Spleen (tissue), 7 donors: Measurements from ENCODE around the gene WWC1.

Experiments used
- POLR2A ChIP-seq, 3 donors: fragments of 450-650 bp; IDR thresholded peaks; one replicate each; pipeline ENCODE4 v1.5.1; 2017; ENCODE audit warnings: antibody characterized with exemption in 3 of 3, mild to moderate bottlenecking in 1 of 3
- POLR2AphosphoS5 ChIP-seq, 3 donors: sonication (generic); formaldehyde crosslinking; IDR thresholded peaks; one replicate each; pipeline ENCODE4 v1.5.1; 2017; ENCODE audit warnings: antibody characterized with exemption in 3 of 3
- TF ChIP-seq, protein P1 (sequence below), 11 experiments: fragments of 200-600 bp in 7 of 11; fragments of 450-650 bp in 4 of 11; sonication (generic) in 4 of 11; IDR thresholded peaks in 8 of 11; conservative IDR thresholded peaks in 3 of 11; 1 replicate in 7 of 11; 2 replicates in 4 of 11; pipeline versions ENCODE4 v1.4.0 to v1.8.0; 2016 to 2021; ENCODE audit warnings: antibody characterized with exemption in 11 of 11, inconsistent platforms in 4 of 11, mild to moderate bottlenecking in 1 of 11
- donor health status: DM: no; HTN: no; CAD: no; lungs with moderate emphysema.
- donor health status: DM: no; HTN: no; CAD: no.
- donor health status: DM: no; HTN: no; CAD: no.

DNA sequence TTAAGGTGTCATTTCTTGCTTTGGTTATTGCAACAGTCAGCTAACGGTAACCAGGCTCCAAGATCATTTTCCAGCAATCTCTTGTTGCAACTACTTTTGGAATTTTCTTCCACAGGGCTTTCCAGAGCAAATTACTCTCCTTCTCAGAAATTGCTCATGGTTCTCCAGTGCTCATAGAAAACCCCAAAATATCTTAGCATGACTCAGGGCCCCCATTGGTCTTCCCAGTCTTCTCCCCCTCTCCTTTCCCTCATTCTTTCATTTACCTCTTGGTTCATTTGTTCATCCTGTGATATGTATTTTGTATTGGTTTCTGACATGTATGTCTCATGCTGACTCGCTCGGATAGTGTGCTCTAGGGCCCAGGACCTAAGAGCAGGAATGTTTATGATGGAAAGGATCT lies 35.6 kb downstream of the WWC1 start:
- TF ChIP-seq POLR2A (IDR thresholded peaks at IDR 0.05), result no peak
- TF ChIP-seq, protein P1, sequence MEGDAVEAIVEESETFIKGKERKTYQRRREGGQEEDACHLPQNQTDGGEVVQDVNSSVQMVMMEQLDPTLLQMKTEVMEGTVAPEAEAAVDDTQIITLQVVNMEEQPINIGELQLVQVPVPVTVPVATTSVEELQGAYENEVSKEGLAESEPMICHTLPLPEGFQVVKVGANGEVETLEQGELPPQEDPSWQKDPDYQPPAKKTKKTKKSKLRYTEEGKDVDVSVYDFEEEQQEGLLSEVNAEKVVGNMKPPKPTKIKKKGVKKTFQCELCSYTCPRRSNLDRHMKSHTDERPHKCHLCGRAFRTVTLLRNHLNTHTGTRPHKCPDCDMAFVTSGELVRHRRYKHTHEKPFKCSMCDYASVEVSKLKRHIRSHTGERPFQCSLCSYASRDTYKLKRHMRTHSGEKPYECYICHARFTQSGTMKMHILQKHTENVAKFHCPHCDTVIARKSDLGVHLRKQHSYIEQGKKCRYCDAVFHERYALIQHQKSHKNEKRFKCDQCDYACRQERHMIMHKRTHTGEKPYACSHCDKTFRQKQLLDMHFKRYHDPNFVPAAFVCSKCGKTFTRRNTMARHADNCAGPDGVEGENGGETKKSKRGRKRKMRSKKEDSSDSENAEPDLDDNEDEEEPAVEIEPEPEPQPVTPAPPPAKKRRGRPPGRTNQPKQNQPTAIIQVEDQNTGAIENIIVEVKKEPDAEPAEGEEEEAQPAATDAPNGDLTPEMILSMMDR (IDR thresholded peaks at IDR 0.05 in 8 of 11, conservative IDR thresholded peaks at IDR 0.05 in 3 of 11), result no peak
- no peak for TF ChIP-seq POLR2AphosphoS5 (IDR thresholded peaks at IDR 0.05)
